GM04503 (cell line): ENCODE measurements around the gene GRHL1.
"Not testable (repeated sequence)": the region's sequence is repeated elsewhere in the genome, so short reads cannot be mapped to it uniquely, and the experiment has no call there.

Experiments used
- DNase-seq: peaks from one replicate; pipeline ENCODE4 v3.0.0-alpha.2; 2012; ENCODE audit warnings: low read depth

The GRHL1 gene, protein sequence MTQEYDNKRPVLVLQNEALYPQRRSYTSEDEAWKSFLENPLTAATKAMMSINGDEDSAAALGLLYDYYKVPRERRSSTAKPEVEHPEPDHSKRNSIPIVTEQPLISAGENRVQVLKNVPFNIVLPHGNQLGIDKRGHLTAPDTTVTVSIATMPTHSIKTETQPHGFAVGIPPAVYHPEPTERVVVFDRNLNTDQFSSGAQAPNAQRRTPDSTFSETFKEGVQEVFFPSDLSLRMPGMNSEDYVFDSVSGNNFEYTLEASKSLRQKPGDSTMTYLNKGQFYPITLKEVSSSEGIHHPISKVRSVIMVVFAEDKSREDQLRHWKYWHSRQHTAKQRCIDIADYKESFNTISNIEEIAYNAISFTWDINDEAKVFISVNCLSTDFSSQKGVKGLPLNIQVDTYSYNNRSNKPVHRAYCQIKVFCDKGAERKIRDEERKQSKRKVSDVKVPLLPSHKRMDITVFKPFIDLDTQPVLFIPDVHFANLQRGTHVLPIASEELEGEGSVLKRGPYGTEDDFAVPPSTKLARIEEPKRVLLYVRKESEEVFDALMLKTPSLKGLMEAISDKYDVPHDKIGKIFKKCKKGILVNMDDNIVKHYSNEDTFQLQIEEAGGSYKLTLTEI

DNA sequence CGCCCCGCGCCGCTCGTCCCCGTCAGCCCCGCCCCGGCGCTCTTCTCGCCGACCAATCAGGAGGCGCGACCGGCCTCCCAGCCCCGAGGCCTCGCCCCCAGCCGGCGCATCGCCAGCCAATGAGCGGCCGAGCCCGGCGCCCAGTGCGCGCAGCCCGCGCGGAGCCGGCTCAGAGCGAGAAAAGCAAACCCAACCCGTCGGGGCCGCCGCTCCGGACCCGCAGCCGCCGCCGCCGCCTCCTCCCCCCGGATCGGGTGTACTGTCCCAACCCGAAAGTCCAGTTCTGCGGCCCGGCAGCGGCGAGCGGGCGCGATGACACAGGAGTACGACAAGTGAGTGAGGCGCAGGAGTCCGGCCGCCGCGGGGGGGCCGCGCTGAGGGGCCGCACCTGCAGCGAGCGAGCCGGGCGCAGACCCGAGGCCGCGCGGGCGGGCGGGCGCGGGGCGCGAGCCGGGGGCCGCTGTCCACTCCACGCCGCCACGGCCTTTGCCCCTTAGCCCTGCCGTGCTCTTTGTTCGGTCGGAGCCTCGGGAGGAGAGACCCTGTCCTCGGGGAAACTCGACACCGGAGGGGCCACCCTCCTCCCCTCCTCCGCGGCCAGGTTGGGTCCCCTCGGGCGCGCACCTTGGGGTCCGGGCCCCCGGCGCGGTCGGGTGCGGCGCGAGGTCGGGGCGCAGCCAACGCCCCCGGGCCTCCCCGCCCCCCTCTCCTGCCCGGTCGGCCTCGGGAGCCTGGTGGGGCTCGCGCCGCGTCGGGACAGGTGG, at the start of gene GRHL1:
TSS of gene GRHL1 (plus strand) at position 172 of the 764 bp plus-strand sequence. CDS start at position 313, 141 bp downstream.
- no peak for DNase-seq

DNA sequence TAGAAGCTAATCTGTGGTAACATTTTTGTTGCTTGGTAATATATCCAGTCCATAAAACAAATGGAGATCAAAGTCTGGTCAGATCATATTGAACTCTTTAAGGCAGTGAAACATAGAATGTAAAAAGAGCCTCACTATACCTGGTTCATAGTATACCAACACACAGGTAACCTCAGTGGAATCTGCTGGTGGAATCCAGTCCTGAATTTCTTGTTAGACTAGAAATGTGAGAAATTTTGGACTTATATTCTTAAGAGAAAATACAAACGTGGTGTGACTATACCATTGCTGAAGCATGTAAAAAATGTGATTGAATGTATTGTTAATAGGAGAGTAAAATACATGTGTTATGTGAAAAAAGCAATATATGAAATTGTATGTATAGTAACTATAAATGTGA, 46.1 kb upstream of the GRHL1 start:
- no peak for DNase-seq

DNA sequence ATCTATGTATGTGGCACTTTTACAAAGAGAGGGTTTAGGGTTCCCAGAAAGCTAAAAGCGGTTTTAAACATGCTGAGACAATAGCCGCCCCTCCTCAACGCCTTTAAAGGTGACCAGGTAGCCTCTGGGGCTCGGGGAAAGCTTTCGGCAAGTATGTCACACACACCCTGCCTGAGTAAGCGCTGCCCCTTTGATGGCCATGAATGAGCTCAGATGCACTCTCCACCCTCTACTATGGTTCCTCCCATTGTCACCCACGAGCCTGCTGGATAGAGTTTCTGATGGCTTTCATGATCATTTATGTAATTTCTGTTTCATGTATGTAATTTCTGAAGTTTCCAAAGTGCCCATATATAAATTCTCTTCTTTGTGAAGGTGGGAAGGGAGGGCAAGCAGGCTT, 44.1 kb upstream of the GRHL1 start:
- no peak for DNase-seq

DNA sequence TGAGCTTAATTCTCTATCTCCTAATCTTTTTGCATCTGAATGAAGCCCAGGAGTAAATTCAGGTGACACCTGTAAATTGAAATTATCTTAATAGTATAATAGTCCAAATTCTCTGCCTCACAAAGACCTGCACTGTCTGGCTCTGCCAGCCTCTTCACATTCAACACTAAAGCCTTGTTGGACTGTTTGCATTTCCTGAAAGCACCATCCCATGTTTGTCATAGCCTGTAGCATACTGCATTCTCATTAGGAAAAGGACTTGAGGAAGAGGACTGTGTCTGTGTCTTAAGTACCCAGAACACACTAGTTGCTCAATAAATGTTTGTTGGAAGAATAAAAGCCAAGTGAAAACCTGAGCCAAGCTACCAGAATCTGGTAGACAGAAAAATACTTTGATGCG, 42.9 kb upstream of the GRHL1 start:
- DNase-seq, result no peak

DNA sequence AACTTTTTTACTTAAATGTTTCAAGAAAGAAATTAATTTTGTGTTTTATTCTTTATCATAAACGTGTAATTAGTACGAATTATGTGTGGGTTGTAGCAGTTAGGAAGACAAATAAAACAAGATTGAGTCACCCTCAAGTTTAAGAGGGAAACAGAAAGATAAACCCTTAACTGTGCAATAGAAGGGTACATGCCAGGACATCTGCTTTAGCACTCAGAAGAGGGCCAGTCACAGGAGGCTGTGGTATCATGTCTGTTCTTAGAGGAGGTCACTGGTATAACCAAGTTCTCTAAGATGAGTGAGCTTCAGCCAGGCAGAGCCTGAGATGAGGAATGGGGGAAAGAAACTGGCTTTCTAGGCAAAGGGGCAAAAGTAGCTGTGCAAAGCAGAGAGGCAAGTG, 42.4 kb upstream of the GRHL1 start:
- no peak for DNase-seq

DNA sequence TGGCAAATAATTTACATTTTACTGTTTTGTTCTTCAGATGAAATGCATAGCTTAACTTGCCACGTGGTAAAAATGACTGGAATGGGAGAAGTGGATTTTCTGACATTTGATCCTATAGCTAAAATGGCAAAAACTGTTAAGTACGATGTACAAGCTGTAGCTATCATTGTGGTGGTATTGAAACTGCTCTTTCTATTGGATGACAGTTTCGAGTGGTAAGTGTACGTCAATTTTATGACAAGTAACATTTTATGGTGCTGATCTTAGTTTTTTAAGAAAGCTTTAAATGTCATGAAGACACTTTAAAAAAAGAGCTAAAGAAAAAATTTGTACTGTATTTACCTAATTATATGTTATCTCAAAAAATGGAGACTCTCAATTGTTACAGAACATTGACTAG, 40.8 kb upstream of the GRHL1 start:
- no peak for DNase-seq

DNA sequence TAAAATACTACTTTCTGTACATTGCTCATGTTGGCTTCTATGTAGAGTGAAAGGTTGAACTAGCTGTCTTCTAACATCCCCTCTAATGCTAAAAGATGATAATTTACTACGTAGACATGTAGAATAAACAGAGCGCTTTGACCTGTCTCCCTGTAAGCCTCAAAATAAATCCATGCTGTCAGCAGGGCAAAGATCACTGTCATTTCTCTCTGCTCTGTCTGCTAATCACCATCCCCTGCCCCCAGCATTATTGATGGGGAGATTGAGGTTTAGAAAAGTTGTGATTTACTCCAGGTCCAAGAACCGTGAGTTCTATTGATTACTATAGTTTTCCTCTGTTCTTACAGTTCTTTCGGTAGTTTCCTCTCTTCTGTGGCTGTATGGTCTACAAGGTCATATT, 39.0 kb upstream of the GRHL1 start:
- DNase-seq, result no peak

DNA sequence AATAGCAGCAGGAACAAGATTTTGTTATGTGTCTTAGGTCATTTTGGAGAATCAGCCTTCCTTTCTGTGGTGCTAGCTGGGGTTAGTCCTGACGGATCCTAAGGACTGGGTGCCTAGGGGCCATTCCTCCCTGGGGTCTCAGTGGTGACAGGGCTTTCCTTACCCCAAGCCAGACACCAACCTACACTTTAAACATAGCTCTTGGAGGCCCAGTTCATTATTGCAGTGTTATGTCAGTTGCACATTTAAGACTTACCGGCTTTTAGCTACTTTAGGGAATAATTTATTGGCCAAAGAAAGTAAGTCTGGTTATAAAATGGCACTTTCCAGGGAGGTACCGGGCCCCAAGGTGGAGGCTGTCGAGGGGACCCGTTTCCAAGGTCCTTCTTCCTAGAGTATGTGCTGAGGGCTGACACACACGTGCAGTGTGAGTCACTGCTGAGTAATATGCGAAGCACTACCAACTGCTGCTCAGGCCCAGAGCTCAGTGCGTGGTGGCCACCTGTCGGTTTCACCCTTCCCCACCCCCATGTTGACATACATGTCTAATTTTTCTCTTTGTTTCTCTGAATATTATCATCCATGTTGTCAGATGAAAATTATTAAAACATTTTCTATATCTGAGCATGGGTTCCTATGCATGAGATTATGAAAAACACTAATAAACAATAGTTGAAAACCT, 37.0 kb upstream of the GRHL1 start:
- DNase-seq, result no peak

DNA sequence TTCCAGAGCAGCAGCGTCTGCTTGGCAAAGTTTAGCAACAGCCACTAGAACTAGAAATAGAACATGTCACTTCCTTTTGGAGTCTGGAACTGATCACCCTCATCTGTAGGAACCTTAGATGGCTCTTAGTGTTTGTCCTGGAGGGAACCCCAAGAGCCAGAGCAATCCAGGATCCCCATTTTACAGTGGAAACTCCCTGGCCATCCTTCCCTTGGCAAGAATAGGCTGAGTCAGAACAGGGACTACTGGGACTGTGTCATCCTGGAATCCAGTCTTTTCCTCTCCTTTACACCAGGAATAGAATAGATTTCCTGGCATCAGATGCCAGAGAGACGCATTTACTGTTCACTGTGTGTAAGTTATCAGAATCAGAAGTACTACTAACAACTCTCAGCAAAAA, 33.2 kb upstream of the GRHL1 start:
- DNase-seq, result no peak

DNA sequence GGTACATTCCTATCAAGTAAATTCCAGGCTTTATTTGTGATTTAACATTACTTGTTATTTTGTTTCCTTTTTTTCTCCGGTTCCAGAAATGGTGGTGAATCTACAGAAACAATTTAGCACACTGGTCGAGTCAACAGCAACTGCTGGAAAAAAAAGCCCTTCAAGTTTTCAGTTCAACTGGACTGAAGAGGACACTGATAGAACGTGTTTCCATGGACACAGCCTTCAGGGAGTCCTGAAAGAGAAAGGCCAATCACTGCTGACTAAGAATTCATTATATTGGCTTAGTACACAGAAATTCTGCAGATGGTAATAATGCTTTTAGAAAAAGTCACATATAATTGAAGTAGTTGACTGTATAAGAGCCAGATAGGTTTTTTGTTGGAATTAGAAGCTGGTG, 32.0 kb upstream of the GRHL1 start:
- no peak for DNase-seq

DNA sequence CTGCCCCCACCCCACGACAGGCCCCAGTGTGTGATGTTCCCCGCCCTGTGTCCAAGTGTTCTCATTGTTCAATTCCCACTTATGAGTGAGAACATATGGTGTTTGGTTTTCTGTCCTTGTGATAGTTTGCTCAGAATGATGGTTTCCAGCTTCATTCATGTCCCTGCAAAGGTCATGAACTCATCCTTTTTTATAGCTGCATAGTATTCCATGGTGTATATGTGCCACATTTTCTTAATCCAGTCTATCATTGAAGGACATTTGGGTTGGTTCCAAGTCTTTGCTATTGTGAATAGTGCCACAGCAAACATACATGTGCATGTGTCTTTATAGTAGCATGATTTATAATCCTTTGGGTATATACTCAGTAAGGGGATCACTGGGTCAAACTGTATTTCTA, 24.5 kb upstream of the GRHL1 start:
- DNase-seq, result not testable (repeated sequence)

DNA sequence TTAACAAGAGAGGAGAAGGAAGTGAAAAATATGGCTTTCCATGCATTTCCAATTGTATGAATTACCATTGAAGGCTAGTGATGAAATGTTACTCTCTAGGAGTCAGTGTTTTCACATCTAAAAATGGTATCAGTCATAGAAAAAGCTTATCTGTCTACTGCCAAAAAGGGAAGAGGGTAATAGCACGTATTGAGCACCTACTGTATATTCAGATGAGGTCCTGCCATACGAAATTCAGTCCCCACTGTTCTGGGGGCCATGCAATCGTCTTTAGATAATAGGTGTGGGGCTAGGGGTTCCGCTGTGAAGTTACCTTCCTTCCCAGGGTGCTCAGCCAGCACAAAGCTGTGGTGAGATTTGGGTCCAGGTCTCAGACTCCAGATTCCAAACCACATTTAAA, 14.2 kb upstream of the GRHL1 start:
- no peak for DNase-seq

DNA sequence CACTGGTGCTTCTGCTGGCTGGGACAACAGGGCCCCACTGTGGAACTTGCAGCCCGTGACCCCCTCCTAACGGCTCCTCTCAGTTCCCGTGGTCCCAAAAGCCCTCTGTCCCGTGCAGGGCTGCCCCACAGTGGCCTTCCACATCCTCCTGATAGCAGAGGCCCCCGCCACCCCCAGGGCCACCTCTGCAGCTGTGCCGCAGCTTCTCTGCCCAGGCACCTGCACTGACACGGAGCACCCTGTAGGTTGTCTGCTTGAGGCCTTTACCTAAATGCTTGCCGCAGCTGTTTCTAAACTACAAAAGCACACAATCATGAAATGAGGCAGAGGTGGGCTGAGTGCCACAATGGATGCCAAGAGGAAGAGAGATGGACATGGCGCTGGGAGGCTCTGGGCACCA, 13.5 kb upstream of the GRHL1 start:
- DNase-seq, result no peak

DNA sequence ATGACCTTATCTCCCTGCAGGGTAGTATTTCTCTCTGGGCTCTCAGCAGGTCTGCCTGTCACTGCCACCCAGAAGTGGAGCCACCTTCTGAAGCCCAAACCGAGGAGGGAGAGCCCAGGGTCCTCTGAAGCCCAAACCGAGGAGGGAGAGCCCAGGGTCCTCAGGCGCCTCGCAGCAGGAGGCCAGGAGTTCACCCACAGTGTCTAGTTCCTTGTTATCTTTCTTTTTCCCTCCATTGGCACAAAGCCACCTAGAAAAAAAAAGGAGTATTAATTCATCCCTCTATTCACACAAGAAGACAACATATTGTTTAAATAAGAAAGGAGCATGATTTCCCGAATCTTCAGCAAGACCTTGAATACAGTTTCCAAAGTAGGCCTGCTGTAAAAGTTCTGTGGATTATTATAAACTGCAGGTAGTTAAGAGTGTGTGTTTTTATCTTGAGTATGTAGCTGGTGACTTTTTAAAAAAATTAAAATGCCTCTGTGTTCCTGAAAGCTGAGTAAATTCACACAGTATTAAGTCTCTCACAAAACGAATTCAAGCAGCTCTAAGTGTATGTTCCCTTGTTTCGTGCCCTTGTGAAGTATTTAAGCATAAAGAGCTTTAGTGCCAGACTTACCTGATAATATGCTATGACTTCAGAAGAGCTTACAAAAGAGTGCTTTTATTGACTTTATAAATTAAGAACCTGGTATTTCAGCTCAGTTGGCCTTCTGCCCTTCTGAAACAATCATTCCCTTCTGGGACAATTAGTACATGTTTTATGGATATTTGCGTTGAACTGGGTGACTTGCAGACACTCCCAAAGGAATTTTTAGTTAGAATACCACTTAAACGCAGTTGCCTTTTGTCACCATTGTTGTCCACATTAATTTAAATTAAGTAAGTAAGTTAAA, 11.7 kb upstream of the GRHL1 start:
- DNase-seq, result no peak

DNA sequence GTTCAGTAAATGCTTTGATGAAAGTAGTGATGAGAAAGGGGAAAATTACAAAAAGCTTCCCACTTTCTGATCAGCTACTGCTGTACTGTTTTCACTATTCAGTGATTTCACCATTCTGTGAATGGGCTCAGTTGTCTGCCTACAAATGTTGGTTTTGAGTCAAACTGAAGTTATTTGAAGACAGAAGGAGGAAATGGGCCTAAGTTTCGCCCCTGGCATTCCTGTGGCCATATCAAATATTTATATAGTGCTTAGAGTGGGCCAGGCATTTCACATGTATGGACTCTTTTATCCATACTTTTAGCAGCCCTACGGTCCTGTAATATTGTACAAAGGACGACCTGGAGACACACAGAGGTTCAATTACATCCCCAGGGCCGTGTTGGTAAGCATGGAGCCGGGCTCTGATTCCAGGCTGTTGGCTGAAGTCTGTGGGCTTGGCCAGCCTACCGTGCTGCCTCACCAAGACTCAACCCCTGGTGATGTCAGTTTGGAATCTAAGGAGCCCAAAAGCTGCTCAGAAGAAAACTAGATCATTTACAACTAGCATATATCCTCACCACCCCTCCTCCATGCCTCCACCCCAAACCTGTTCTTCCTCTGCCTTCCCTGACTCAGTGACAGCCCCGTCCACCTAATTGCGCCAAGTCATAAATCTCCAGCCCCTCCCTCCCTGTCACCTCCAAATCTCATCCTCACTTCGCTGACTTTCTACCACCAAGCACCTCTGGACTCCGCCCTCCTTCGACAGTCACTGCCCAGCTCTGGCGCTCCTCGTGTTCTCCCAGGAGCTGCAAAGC, 10.1 kb upstream of the GRHL1 start:
- peak; percentile 49 for DNase-seq

DNA sequence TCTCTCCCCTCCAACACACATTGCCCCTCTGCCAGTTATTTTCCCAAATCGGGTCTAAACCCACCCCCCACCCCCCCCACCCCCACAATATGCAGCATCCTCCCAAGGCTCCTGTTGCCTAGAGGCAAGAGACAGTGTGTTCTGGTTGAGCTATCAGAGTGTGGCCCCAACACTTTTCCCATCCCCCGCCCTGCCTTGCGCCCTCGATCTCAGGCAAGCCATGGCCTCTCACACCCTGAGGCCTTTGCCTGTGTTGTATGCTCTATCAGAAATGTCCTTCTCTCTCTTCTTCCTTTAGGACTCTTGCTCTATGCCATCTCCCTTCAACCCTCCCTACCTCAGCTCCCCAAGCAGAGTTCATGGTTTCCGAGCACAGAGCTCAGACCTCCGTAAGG, 9.5 kb upstream of the GRHL1 start:
- DNase-seq, result no peak

DNA sequence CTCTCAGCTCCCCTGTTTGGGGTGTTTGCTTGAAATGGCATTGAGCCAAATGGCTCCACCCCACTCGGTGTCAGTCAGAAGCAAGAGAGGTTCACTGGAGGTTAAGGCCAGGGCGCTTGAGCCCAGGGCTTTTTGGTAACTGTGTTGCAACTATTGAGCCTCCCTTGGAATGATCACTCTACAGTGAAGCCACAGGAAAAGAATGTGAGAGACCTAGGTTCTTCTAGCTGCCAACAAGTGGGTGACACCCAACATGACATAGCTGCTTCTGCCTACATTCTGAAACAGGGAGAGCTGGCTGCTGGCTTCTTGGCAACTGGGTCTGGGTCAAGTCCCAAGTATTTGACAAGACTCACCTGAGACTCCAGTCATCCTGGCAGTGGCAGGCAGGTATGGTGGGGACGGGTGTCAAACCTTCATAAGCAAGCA, 7.1 kb upstream of the GRHL1 start:
- no peak for DNase-seq

DNA sequence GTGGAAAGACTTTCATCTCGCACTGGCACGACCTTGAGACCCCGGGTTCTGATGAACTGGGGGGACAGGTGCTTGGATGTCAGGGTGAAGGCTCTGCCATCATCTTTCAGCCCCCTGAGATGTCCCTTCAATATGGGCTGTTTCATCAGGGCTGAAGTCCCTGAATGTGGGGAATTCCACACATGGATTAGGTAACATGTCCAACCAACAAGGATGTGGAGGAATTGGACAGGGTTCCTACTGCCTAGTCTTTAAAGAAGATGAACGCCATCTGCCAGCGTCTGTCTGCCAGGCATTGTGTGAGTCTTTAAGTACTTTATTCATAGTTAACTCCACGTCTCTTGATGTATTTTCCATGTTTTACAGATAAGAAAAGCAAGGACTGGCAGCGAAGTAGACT, 5.9 kb upstream of the GRHL1 start:
- DNase-seq, result no peak

DNA sequence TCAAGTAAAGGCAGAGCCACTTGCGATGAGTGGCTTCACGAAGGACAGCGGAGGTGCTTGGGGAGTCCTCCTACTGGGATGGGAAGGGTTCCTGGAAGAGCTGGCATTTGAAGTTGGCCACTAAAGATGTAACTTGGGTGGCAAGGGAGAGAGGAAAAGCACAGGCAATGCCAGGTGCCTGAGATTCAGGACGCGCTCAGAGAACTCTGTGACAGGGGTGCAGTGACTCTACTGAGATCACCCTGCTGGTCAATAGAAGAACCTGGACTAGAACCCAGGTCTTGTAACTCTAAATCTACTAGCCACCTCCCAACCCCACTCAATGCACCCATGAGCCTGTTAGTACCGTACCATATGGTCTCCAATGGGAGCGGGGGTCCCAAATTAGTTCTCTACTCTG, 5.4 kb upstream of the GRHL1 start:
- no peak for DNase-seq

DNA sequence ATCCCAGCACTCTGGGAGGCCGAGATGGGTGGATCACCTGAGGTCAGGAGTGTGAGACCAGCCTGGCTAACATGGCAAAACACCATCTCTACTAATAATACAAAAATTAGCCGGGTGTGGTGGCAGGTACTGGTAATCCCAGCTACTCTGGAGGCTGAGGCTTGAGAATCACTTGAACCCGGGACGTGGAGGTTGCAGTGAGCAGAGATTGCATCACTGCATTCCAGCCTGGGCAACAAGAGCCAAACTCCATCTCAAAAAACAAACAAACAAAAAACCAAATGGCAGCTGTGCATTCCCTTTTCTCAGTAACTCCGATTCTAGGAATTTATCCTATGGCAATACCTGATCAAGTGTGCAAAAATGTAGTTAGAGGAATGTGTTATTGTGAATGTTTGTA, 4.7 kb upstream of the GRHL1 start:
- no peak for DNase-seq

DNA sequence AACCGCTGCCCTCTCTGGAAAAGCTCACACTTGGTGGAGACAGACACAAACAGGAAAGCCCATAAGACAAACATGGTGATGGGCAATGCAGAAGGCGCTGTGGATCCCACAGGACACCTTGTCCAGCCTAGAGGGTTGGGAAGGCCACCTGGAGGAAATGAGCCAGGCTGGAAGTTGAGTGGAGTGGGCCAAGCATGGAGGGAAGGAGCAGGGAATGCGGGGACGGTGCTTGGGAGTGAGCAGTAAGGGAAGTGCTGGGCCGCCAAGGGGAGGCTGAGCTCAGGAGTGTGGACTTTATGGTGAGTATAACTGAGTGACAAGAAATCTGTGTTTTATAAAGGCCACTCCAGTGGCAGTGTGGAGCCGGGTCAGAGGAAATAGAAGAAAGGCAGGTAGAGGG, 2.8 kb upstream of the GRHL1 start:
- DNase-seq, result no peak
